MM.1S (cell line): Measurements from ENCODE around the gene GMPPA.

Source experiments
- DNase-seq: peaks from one replicate; pipeline ENCODE4 v3.0.0-alpha.2; 2015
- H2AFZ ChIP-seq: fragments of 300-600 bp; sonication (generic); 2 replicates; pipeline ENCODE4 v1.6.0; 2016; ENCODE audit warnings: antibody characterized with exemption, low read length
- H3F3A ChIP-seq: fragments of 300-600 bp; sonication (generic); 2 replicates; pipeline ENCODE4 v1.6.1; 2016; ENCODE audit warnings: mild to moderate bottlenecking, antibody characterized with exemption, low read length, moderate library complexity, mixed read lengths; ENCODE audit not compliant: insufficient read depth
- H3K27ac ChIP-seq: fragments of 300-600 bp; sonication (generic); 2 replicates; pipeline ENCODE4 v1.5.1; 2016; ENCODE audit warnings: mild to moderate bottlenecking, low read length
- H3K27me3 ChIP-seq: fragments of 300-600 bp; sonication (generic); replicated peaks from 2 replicates; pipeline ENCODE4 v1.6.0; 2016; ENCODE audit warnings: low read length; ENCODE audit not compliant: insufficient read depth
- H3K36me3 ChIP-seq: fragments of 300-600 bp; sonication (generic); replicated peaks from 2 replicates; pipeline ENCODE4 v1.6.1; 2016; ENCODE audit warnings: mild to moderate bottlenecking, low read length, mixed read lengths; ENCODE audit not compliant: insufficient read depth
- H3K4me1 ChIP-seq: fragments of 300-600 bp; sonication (generic); 2 replicates; pipeline ENCODE4 v1.6.1; 2016; ENCODE audit warnings: low read length, mixed read lengths
- H3K4me2 ChIP-seq: fragments of 300-600 bp; sonication (generic); 2 replicates; pipeline ENCODE4 v1.6.0; 2016; ENCODE audit warnings: low read depth, low read length
- H3K4me3 ChIP-seq: fragments of 300-600 bp; sonication (generic); 2 replicates; pipeline ENCODE4 v1.5.1; 2016; ENCODE audit warnings: low read length, mixed read lengths
- H3K79me2 ChIP-seq: fragments of 300-600 bp; sonication (generic); 2 replicates; pipeline ENCODE4 v1.6.1; 2016; ENCODE audit warnings: mixed run types, low read length, mixed read lengths
- H3K9ac ChIP-seq: fragments of 300-600 bp; sonication (generic); 2 replicates; pipeline ENCODE4 v1.6.1; 2016; ENCODE audit warnings: low read length, mixed read lengths
- H3K9me2 ChIP-seq: fragments of 300-600 bp; sonication (generic); replicated peaks from 2 replicates; pipeline ENCODE4 v1.6.1; 2016; ENCODE audit warnings: mild to moderate bottlenecking, low read length, mixed read lengths; ENCODE audit not compliant: insufficient read depth
- H3K9me3 ChIP-seq: fragments of 300-600 bp; sonication (generic); replicated peaks from 2 replicates; pipeline ENCODE4 v1.6.1; 2016; ENCODE audit warnings: mild to moderate bottlenecking, low read length, mixed read lengths; ENCODE audit not compliant: insufficient read depth
- H4K20me1 ChIP-seq: fragments of 300-600 bp; sonication (generic); 2 replicates; pipeline ENCODE4 v1.6.1; 2016; ENCODE audit warnings: mild to moderate bottlenecking, low read length, moderate library complexity, mixed read lengths; ENCODE audit not compliant: insufficient read depth
- CTCF ChIP-seq: fragments of 300-600 bp; sonication (generic); IDR thresholded peaks from 2 replicates; pipeline ENCODE4 v1.5.1; 2016; ENCODE audit warnings: antibody characterized with exemption, low read length, mixed read lengths
- EZH2 ChIP-seq: fragments of 300-600 bp; sonication (generic); optimal IDR thresholded peaks from 2 replicates; pipeline ENCODE3; 2017; ENCODE audit warnings: low read depth, mild to moderate bottlenecking, antibody characterized with exemption, low read length, mixed read lengths
- EZH2phosphoT487 ChIP-seq: fragments of 300-600 bp; sonication (generic); IDR thresholded peaks from 2 replicates; pipeline ENCODE4 v1.6.1; 2018; ENCODE audit warnings: antibody characterized with exemption, low read length

The GMPPA gene

GRCh38 chr2:219507581-219508443 lies 9.1 kb downstream of the GMPPA start:
- H3K4me3 ChIP-seq = no peak overlapping the region
- no peak for DNase-seq
- H3K9ac ChIP-seq = no peak overlapping the region
- H2AFZ ChIP-seq = no peak overlapping the region
- H4K20me1 ChIP-seq = no peaks in the 10 kb centered on the region
- TF ChIP-seq CTCF (no peak), EZH2 (no peak), EZH2phosphoT487 (no peak)
- H3K79me2 ChIP-seq = no peaks in the 10 kb centered on the region
- no peaks in the 10 kb centered on the region for H3K9me3 ChIP-seq
- no peak overlapping the region for H3K4me2 ChIP-seq
- no peak overlapping the region for H3K27ac ChIP-seq
- H3K9me2 ChIP-seq = no peaks in the 10 kb centered on the region
- no peaks in the 10 kb centered on the region for H3K4me1 ChIP-seq
- H3K36me3 ChIP-seq = no peaks in the 10 kb centered on the region
- no peaks in the 10 kb centered on the region for H3F3A ChIP-seq
- H3K27me3 ChIP-seq = peaks cover 33% of the 10 kb centered on the region

GRCh38 chr2:219508444-219508734 lies 9.7 kb downstream of the GMPPA start:
- DNase-seq = no peak
- no peaks in the 10 kb centered on the region for H3K9me3 ChIP-seq
- no peaks in the 10 kb centered on the region for H4K20me1 ChIP-seq
- no peaks in the 10 kb centered on the region for H3K4me1 ChIP-seq
- H3K27me3 ChIP-seq = peaks cover 39% of the 10 kb centered on the region
- no peak overlapping the region for H3K9ac ChIP-seq
- no peak overlapping the region for H3K27ac ChIP-seq
- no peak for TF ChIP-seq EZH2phosphoT487
- no peak for TF ChIP-seq CTCF
- no peak for TF ChIP-seq EZH2
- H3K36me3 ChIP-seq = no peaks in the 10 kb centered on the region
- H3F3A ChIP-seq = no peaks in the 10 kb centered on the region
- H3K9me2 ChIP-seq = no peaks in the 10 kb centered on the region
- H2AFZ ChIP-seq = no peak overlapping the region
- no peak overlapping the region for H3K4me2 ChIP-seq
- no peaks in the 10 kb centered on the region for H3K79me2 ChIP-seq
- H3K4me3 ChIP-seq = no peak overlapping the region

- no peak for DNase-seq
- H3K9me3 ChIP-seq = no peaks in the 10 kb centered on the region
- H3K27ac ChIP-seq = no peak overlapping the region
- H3K36me3 ChIP-seq = no peaks in the 10 kb centered on the region
- H3F3A ChIP-seq = no peaks in the 10 kb centered on the region
- no peaks in the 10 kb centered on the region for H3K9me2 ChIP-seq
- no peaks in the 10 kb centered on the region for H3K4me1 ChIP-seq
- H3K4me2 ChIP-seq = no peak overlapping the region; the same call in 1 of the 2 replicates
- H3K79me2 ChIP-seq = no peaks in the 10 kb centered on the region
- peaks cover 47% of the 10 kb centered on the region for H3K27me3 ChIP-seq
- no peak overlapping the region for H3K4me3 ChIP-seq
- H3K9ac ChIP-seq = no peak overlapping the region
- TF ChIP-seq EZH2 (no peak), CTCF (no peak), EZH2phosphoT487 (no peak)
- no peak overlapping the region for H2AFZ ChIP-seq
- no peaks in the 10 kb centered on the region for H4K20me1 ChIP-seq
These were observed 10.5 kb downstream of the GMPPA start for GRCh38 chr2:219508971-219509779.
